Stimulated activated CD4-positive, alpha-beta T cell treated with anti-CD3 and anti-CD28 coated beads, Interleukin-1b, Interleukin-23, amount 100 ng/mL, for 1 hour (primary cell): ENCODE measurements around the gene ZNF844.
"Not testable (repeated sequence)": the region's sequence is repeated elsewhere in the genome, so short reads cannot be mapped to it uniquely, and the experiment has no call there.

Source experiments
- DNase-seq, 2 donors: peaks; one replicate each; pipeline ENCODE4 v3.0.0-alpha.2; 2020; ENCODE audit warnings: low read depth in 2 of 2

The ZNF844 gene

DNA sequence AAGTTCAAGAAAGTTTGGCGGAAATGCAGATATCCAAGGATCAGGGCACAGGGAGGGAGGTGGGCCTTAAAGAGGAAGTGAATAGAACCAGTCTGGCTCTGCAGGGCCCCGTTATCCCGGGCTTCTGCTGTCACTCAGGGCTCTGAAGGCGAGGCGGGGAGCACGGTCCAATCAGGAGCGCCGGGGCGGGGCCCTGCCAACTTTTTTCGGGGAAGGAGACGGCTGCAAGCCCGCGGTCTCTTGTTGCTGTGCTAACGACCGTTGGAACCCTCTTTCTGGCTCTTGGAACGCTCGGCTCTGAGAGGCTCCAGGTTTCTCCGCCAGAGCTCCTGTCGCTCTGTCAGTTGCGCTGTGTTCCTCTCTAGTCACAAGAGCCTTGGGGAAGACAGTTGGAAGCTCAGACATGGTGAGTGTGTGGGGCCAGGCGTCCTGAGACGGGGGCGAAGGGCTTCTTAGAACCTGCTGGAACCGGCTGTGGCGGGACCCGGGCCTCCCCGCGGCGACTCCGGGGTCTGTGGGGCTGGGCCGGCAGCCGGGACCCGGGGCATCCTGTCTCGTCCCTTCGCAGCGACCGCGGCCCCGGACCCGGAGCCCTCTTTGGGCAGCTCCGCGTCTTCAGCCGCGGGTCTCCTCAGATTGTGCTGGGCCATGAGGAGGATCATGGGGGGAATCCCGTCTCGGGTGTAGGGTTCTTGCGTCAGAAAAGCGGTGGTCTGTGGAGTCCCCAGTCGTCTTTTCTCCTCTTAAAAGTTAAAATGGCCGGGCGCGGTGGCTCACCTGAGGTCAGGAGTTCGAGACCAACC lies 27.7 kb downstream of the ZNF844 start:
- DNase-seq: peak in 1 of 2 donors; percentile 30

DNA sequence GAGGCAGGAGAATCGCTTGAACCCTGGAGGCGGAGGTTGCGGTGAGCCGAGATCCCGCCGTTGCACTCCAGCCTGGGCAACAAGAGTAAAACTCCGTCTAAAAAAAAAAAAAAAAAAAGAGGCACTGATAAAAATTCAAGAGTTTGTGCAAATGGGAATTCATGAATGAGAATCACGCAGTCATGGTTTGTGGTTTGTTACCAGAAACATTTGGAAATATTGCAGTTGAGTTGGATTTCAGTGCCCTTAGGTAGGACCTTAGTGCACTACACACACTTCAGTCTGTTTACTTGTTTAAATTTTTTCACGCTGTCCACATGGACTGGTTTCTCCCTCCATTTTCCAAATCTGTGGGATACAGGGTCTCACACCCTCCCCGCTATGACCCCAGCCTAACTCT lies 28.4 kb downstream of the ZNF844 start:
- no peak for DNase-seq

GRCh38 chr19:12093777-12094176 lies 29.2 kb downstream of the ZNF844 start:
- DNase-seq: no peak

GRCh38 chr19:12095111-12095790 lies 30.7 kb downstream of the ZNF844 start:
- DNase-seq: no peak

DNA sequence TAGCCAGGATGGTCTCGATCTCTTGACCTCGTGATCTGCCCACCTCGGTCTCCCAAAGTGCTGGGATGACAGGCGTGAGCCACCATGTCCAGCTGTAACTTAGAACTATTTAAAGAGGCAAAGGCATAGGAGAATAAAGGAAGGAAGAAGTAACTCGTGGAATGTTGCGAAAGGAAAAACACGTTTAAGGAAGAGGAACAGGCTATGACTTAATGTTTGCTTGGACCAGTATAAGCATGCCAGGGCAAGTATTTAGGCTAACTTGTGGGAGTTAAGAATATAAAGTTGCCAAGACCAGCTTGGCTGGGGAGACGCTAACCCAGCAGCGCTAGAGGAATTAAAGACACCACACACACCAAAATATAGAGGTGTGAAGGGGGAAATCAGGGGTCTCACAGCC lies 33.5 kb downstream of the ZNF844 start:
- no peak for DNase-seq

GRCh38 chr19:12103909-12104308 lies 39.4 kb downstream of the ZNF844 start:
- DNase-seq: not testable (repeated sequence)

DNA sequence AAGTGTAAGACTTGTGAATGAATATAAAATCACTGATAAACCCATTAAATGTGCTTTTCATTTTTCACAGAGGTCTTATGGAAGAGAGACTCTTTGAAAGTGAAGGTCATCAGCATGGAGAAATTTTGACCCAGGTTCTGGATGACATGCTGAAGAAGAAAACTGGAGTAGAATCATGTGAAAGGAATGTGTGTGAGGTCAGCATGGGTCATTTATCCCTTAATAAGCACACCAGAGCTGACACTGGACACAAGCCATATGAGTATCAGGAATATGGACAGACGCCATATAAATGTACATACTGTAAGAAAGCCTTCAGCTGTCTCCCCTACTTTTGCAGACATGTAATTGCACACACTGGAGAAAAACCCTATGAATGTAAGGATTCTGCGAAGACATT lies 46.6 kb downstream of the ZNF844 start:
- no peak for DNase-seq

- DNase-seq: no peak
Measured at GRCh38 chr19:12111943-12112637, 47.6 kb downstream of the ZNF844 start.

- DNase-seq: no peak
Measured at GRCh38 chr19:12112701-12113100, 48.2 kb downstream of the ZNF844 start.

DNA sequence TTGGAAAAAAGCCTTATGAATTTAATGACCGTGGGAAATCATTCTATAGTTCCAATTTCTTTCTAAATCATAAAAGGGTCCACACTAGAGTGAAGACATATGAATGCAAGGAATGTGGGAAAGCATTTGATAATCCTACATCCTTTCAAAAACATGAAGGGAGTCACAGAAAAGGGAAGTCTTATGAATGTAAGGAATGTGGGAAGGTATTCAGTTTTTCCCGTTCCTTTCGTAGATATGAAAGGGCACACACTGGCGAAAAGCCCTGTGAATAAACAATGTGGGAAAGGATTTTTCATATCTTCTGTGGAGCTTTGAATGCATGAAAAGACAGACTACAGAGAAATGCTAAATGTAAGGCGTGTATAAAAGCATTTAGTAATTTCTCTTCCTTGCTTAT lies 48.6 kb downstream of the ZNF844 start:
- no peak for DNase-seq

DNA sequence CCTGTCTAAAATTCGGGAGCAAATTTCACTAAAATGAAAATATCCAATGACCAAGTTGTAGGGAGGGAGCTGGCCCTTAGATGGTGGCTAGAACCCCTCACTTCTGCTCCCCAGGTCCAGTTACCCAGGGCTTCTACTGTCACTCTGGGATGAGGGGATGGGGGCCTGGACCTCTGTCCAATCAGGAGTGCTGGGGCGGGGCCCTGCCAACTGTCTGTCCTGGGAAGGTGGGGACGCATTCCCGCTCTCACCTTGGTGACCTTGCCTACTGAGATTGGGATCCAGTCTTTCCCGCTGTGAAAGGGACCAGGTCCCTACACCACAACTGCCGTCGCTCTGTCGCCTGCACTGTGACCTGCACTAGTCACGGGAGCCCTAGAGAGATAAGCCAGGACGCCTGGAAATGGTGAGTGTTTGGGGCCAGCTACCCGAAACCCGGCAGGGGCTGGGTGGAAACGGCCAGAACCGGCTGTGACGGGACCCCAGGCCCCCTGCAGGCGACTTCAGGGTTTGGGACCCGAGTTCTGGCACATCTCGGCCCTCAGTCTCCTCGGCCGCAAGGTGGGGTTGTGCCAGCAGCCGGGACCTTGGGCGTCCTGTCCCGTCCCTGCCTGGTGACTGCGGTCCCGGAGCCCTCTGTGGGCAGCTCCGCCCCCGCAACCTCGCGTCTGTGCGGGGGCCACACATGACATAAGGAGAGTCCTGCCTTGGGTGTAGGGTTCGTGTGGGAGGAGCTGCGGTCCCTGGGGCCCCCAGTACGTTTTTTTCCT lies 52.9 kb downstream of the ZNF844 start:
- DNase-seq: no peak

GRCh38 chr19:12126707-12127106 lies 62.2 kb downstream of the ZNF844 start:
- no peak for DNase-seq
